HepG2 (cell line): ENCODE measurements around the gene SOWAHA.

Experiments
- HNRNPLL ChIP-seq: fragments of 200-400 bp; formaldehyde crosslinking; IDR thresholded peaks from 2 replicates; pipeline ENCODE4 v1.6.1; 2017; ENCODE audit warnings: mild to moderate bottlenecking, low read depth, low read length; ENCODE audit not compliant: poor library complexity, severe bottlenecking
- NFYB ChIP-seq: sonication (generic); formaldehyde crosslinking; IDR thresholded peaks from 2 replicates; pipeline ENCODE4 v1.4.0; 2020; ENCODE audit warnings: missing genetic modification reagents
- POLR2A ChIP-seq, 2 experiments: IDR thresholded peaks; 2 replicates each; pipeline ENCODE4 v1.6.1; 2011; ENCODE audit warnings: low read depth in 2 of 2, low read length in 2 of 2, mild to moderate bottlenecking in 1 of 2, moderate library complexity in 1 of 2; ENCODE audit not compliant: insufficient read depth in 1 of 2
- SALL2 ChIP-seq: sonication (generic); formaldehyde crosslinking; IDR thresholded peaks from 2 replicates; pipeline ENCODE4 v1.8.1; 2023; ENCODE audit warnings: mild to moderate bottlenecking, missing genetic modification reagents, inconsistent platforms
- ZBTB8A ChIP-seq: sonication (generic); formaldehyde crosslinking; IDR thresholded peaks from 2 replicates; pipeline ENCODE4 v1.4.0; 2020; ENCODE audit warnings: mild to moderate bottlenecking, low read depth, missing genetic modification reagents, borderline replicate concordance
- TF ChIP-seq, protein P1 (sequence below): sonication (generic); formaldehyde crosslinking; IDR thresholded peaks from 2 replicates; pipeline ENCODE4 v1.4.0; 2020; ENCODE audit warnings: low read depth, missing genetic modification reagents

GRCh38 chr5:132774896-132775295 is 38.2 kb upstream of the SOWAHA start:
- TF ChIP-seq HNRNPLL (no peak), NFYB (no peak), POLR2A (IDR thresholded peaks at IDR 0.05; ENCODE audit: insufficient read depth in 1 of 2, low read depth in 2 of 2, low read length in 2 of 2) (no peak), ZBTB8A (CRISPR knock-in tag) (no peak), SALL2 (CRISPR knock-in tag) (no peak)
- TF ChIP-seq, protein P1, sequence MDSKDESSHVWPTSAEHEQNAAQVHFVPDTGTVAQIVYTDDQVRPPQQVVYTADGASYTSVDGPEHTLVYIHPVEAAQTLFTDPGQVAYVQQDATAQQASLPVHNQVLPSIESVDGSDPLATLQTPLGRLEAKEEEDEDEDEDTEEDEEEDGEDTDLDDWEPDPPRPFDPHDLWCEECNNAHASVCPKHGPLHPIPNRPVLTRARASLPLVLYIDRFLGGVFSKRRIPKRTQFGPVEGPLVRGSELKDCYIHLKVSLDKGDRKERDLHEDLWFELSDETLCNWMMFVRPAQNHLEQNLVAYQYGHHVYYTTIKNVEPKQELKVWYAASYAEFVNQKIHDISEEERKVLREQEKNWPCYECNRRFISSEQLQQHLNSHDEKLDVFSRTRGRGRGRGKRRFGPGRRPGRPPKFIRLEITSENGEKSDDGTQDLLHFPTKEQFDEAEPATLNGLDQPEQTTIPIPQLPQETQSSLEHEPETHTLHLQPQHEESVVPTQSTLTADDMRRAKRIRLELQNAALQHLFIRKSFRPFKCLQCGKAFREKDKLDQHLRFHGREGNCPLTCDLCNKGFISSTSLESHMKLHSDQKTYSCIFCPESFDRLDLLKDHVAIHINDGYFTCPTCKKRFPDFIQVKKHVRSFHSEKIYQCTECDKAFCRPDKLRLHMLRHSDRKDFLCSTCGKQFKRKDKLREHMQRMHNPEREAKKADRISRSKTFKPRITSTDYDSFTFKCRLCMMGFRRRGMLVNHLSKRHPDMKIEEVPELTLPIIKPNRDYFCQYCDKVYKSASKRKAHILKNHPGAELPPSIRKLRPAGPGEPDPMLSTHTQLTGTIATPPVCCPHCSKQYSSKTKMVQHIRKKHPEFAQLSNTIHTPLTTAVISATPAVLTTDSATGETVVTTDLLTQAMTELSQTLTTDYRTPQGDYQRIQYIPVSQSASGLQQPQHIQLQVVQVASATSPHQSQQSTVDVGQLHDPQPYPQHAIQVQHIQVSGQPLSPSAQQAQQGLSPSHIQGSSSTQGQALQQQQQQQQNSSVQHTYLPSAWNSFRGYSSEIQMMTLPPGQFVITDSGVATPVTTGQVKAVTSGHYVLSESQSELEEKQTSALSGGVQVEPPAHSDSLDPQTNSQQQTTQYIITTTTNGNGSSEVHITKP (CRISPR knock-in tag): no peak
